ENCODE data around the gene OR4D10.

Gene OR4D10

DNA sequence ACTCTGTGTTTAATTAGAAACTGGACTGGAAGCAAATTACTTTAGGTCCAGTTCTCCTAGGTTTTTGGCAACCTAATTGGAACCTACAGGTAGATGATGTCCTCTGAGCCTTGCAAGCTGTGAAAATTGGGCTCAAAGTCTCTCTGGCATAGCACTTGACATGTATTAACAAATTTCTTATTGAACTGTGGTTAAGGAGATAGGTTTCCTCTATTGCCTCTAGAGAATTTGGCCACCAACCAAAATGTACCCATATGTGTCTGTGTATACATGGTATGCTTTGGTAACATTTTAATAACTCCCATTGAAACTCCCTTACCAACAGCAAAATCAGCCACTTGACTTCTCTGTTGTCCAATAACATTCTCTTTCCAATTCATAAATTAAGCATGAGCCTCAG lies at the start of gene OR4D10:
Gene OR4D10, plus strand, starts transcription at position 301 of the 400 bp plus-strand sequence. CDS start 4,115 bp downstream, outside the sequence.
- no peak for TF ChIP-seq ZNF274 (IDR thresholded peaks at IDR 0.05; ENCODE audit: low read depth, low read length)
- no peak for TF ChIP-seq SUZ12 (IDR thresholded peaks at IDR 0.05; ENCODE audit: extremely low read depth, insufficient read depth, insufficient read length)
- no peak for TF ChIP-seq YY1 (IDR thresholded peaks at IDR 0.05; ENCODE audit: insufficient read depth, insufficient read length)
- Histone ChIP-seq H3K9me3 (ENCODE audit: insufficient read depth, low read length) (no peaks in the 10 kb centered on the region), H3K4me3 (ENCODE audit: insufficient read length, low read depth) (no peak within 1 kb of the TSS), H3K27me3 (ENCODE audit: insufficient read depth, insufficient read length) (no peaks in the 10 kb centered on the region), H3K9ac (ENCODE audit: insufficient read length, low read depth) (no peak within 1 kb of the TSS), H3K36me3 (ENCODE audit: insufficient read depth, insufficient read length, low read length) (no peaks in the 10 kb centered on the region), H3K4me1 (ENCODE audit: insufficient read depth, insufficient read length) (no peaks in the 10 kb centered on the region)
- no peak for DNase-seq (ENCODE audit: low read depth, low spot score)

DNA sequence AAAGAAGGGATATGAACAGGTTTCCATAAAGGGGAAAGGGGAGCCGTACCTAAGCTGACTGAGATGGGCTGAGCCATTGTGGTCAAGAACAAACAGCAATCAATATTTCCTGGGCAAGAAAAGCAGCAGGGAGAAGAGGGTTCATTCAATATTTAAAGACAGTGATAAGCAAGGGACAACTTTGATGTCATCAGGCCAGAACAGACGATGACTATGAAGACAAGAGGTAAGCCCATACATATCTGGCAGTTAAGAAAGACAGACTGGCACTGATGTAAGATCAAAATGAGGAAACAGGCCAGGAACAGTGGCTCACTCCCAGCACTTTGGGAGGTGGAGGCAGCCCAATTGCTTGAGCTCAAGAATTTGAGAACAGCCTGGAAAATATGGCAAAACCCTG lies 49.3 kb upstream of the OR4D10 start:
- no peaks in the 10 kb centered on the region for H3K36me3 ChIP-seq (ENCODE audit: insufficient read depth, insufficient read length, low read length)
- no peaks in the 10 kb centered on the region for H3K27me3 ChIP-seq (ENCODE audit: insufficient read depth, insufficient read length)
- TF ChIP-seq YY1 (IDR thresholded peaks at IDR 0.05; ENCODE audit: insufficient read depth, insufficient read length) (no peak), ZNF274 (IDR thresholded peaks at IDR 0.05; ENCODE audit: low read depth, low read length) (no peak), SUZ12 (IDR thresholded peaks at IDR 0.05; ENCODE audit: extremely low read depth, insufficient read depth, insufficient read length) (no peak)
- no peaks in the 10 kb centered on the region for H3K4me1 ChIP-seq (ENCODE audit: insufficient read depth, insufficient read length)
- no peaks in the 10 kb centered on the region for H3K9me3 ChIP-seq (ENCODE audit: insufficient read depth, low read length)
- H3K4me3 ChIP-seq (ENCODE audit: insufficient read length, low read depth): no peak overlapping the region
- no peak overlapping the region for H3K9ac ChIP-seq (ENCODE audit: insufficient read length, low read depth)
- DNase-seq (ENCODE audit: low read depth, low spot score): no peak

DNA sequence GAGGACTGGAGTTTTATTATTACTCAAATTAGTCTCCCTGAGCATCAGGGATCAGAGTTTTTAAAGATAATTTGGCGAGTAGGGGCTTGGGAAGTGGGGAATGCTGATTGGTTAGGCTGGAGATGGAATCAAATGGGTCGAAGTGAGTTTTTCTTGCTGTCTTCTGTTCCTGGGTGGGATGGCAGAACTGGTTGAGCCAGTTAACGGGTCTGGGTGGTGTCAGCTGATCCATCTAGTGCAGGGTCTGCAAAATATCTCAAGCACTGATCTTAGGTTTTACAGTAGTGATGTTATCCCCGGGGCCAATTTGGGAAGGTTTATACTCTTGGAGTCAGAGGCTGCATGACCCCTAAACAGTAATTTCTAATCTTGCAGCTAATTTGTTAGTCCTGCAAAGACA lies 48.0 kb upstream of the OR4D10 start:
- no peaks in the 10 kb centered on the region for H3K36me3 ChIP-seq (ENCODE audit: insufficient read depth, insufficient read length, low read length)
- no peaks in the 10 kb centered on the region for H3K27me3 ChIP-seq (ENCODE audit: insufficient read depth, insufficient read length)
- H3K9ac ChIP-seq (ENCODE audit: insufficient read length, low read depth): no peak overlapping the region
- no peak for TF ChIP-seq SUZ12 (IDR thresholded peaks at IDR 0.05; ENCODE audit: extremely low read depth, insufficient read depth, insufficient read length)
- DNase-seq (ENCODE audit: low read depth, low spot score): no peak
- H3K4me1 ChIP-seq (ENCODE audit: insufficient read depth, insufficient read length): no peaks in the 10 kb centered on the region
- no peak overlapping the region for H3K4me3 ChIP-seq (ENCODE audit: insufficient read length, low read depth)
- H3K9me3 ChIP-seq (ENCODE audit: insufficient read depth, low read length): no peaks in the 10 kb centered on the region

DNA sequence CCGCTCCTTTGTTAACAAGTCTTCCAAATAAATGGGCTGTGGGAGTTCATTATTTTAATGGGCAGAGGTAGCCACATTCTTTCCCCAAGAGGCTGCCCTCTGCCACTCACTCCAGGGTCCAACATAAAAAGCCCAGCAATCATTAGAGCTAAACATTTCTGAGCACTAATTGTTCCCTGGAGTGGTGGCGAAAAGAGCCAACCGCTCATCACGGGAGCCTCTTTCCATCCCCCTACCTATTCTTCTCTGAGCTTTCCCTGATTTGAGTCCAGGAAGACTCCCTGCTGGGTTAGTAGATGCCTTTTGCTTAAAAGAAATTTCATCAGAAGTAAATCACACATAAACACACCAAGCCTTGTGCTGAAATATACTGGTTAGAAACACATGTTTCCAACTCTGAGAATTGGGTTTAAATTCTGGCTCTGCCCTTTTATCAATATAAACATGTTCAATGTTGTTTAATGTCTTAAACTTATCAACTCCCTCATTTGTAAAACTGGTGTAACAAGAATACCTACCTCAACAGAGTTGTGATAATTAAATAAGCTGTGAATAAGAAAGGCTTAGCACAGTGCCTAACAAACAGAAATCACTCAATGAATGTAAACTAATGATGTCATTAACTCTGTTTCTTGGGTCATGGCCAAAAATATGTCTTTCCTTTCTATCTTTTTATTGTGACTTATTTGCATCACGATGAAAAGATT lies 46.6 kb upstream of the OR4D10 start, which contains the start of gene OR5A2:
Gene OR5A2, minus strand, starts transcription at position 53 of the 707 bp plus-strand sequence. CDS start 3,460 bp downstream, outside the sequence.
- TF ChIP-seq YY1 (IDR thresholded peaks at IDR 0.05; ENCODE audit: insufficient read depth, insufficient read length): no peak
- TF ChIP-seq ZNF274 (IDR thresholded peaks at IDR 0.05; ENCODE audit: low read depth, low read length): no peak
- TF ChIP-seq SUZ12 (IDR thresholded peaks at IDR 0.05; ENCODE audit: extremely low read depth, insufficient read depth, insufficient read length): no peak
- Histone ChIP-seq H3K36me3 (ENCODE audit: insufficient read depth, insufficient read length, low read length) (no peaks in the 10 kb centered on the region), H3K9ac (ENCODE audit: insufficient read length, low read depth) (no peak within 1 kb of the TSS), H3K9me3 (ENCODE audit: insufficient read depth, low read length) (no peaks in the 10 kb centered on the region), H3K4me3 (ENCODE audit: insufficient read length, low read depth) (no peak within 1 kb of the TSS), H3K4me1 (ENCODE audit: insufficient read depth, insufficient read length) (no peaks in the 10 kb centered on the region), H3K27me3 (ENCODE audit: insufficient read depth, insufficient read length) (no peaks in the 10 kb centered on the region)
- peak; percentile 78 for DNase-seq (ENCODE audit: low read depth, low spot score)

DNA sequence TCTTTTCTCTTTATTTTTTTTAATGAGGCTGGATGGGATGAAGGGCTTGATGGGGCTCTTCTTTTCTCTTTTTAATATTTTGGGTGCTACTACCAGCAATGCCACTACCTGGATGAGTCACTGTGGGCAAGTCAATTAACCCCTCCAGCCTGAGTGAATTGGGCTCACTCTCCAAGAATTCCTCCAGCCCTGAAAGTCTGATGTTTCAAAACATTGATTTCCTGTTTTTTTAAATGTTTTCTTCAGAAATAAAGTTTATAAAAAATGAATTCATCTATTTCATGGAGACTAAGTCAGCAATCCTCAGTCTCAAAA lies 46.1 kb upstream of the OR4D10 start:
- Histone ChIP-seq H3K27me3 (ENCODE audit: insufficient read depth, insufficient read length) (no peaks in the 10 kb centered on the region), H3K9ac (ENCODE audit: insufficient read length, low read depth) (no peak overlapping the region), H3K4me1 (ENCODE audit: insufficient read depth, insufficient read length) (no peaks in the 10 kb centered on the region), H3K4me3 (ENCODE audit: insufficient read length, low read depth) (no peak overlapping the region), H3K36me3 (ENCODE audit: insufficient read depth, insufficient read length, low read length) (no peaks in the 10 kb centered on the region), H3K9me3 (ENCODE audit: insufficient read depth, low read length) (no peaks in the 10 kb centered on the region)
- no peak for TF ChIP-seq ZNF274 (IDR thresholded peaks at IDR 0.05; ENCODE audit: low read depth, low read length)
- no peak for TF ChIP-seq YY1 (IDR thresholded peaks at IDR 0.05; ENCODE audit: insufficient read depth, insufficient read length)
- no peak for TF ChIP-seq SUZ12 (IDR thresholded peaks at IDR 0.05; ENCODE audit: extremely low read depth, insufficient read depth, insufficient read length)
- DNase-seq (ENCODE audit: low read depth, low spot score): no peak

DNA sequence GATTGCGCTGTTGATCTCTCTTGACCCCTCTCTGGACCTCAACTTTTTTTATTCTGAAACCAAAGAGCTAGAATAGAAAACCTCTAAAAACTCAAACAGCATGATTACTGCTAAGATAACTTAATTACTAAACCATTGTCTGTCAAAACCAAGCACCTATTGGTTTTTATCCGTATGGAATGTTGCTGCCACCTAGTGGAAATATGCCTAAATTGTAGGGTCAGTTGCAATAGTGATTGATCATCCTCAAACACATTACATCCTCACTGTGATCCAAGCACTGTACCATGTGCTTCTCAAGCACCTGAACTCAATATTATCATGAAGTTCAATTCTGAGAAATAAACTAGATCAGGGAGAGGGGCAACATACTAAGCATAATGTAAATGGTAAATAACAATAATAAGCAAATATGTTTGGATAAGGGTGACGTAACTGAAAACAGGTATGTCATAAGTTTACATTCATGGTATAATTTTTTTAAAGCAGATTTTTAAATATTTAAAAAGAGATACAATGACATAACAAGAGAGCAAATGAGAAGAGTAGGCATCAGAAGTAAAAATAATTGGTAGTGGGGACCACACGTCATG lies 43.1 kb upstream of the OR4D10 start:
- Histone ChIP-seq H3K4me3 (ENCODE audit: insufficient read length, low read depth) (no peak overlapping the region), H3K36me3 (ENCODE audit: insufficient read depth, insufficient read length, low read length) (no peaks in the 10 kb centered on the region), H3K9me3 (ENCODE audit: insufficient read depth, low read length) (no peaks in the 10 kb centered on the region), H3K27me3 (ENCODE audit: insufficient read depth, insufficient read length) (no peaks in the 10 kb centered on the region), H3K4me1 (ENCODE audit: insufficient read depth, insufficient read length) (no peaks in the 10 kb centered on the region), H3K9ac (ENCODE audit: insufficient read length, low read depth) (no peak overlapping the region)
- TF ChIP-seq YY1 (IDR thresholded peaks at IDR 0.05; ENCODE audit: insufficient read depth, insufficient read length) (no peak), ZNF274 (IDR thresholded peaks at IDR 0.05; ENCODE audit: low read depth, low read length) (no peak), SUZ12 (IDR thresholded peaks at IDR 0.05; ENCODE audit: extremely low read depth, insufficient read depth, insufficient read length) (no peak)
- DNase-seq (ENCODE audit: low read depth, low spot score): peak; percentile 65

DNA sequence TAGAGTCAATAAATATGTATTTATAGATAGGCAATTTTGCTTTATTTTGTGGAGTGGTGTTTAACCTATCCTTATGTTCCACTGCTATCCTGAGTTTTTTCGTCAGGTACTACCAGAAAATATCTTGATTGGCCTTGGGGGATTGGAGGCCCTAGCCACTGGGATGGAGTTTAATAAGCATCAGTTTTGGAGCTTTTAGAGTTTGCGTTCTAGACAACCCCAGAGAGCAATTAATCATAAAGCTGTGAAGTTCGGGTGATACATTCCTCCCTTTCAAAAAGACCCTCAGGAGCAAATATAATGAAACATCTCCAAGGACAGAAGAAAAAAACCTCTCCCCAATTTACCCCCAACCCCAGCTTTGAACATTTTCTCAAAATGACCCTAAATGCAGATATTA lies 36.9 kb upstream of the OR4D10 start, which contains the start of gene OR5A1:
Gene OR5A1, plus strand, starts transcription at position 301 of the 400 bp plus-strand sequence. CDS start 6,700 bp downstream, outside the sequence.
- no peak for DNase-seq (ENCODE audit: low read depth, low spot score)
- Histone ChIP-seq H3K4me3 (ENCODE audit: insufficient read length, low read depth) (no peak within 1 kb of the TSS), H3K27me3 (ENCODE audit: insufficient read depth, insufficient read length) (no peaks in the 10 kb centered on the region), H3K9ac (ENCODE audit: insufficient read length, low read depth) (no peak within 1 kb of the TSS), H3K36me3 (ENCODE audit: insufficient read depth, insufficient read length, low read length) (no peaks in the 10 kb centered on the region), H3K4me1 (ENCODE audit: insufficient read depth, insufficient read length) (no peaks in the 10 kb centered on the region), H3K9me3 (ENCODE audit: insufficient read depth, low read length) (no peaks in the 10 kb centered on the region)
- no peak for TF ChIP-seq YY1 (IDR thresholded peaks at IDR 0.05; ENCODE audit: insufficient read depth, insufficient read length)
- no peak for TF ChIP-seq ZNF274 (IDR thresholded peaks at IDR 0.05; ENCODE audit: low read depth, low read length)
- no peak for TF ChIP-seq SUZ12 (IDR thresholded peaks at IDR 0.05; ENCODE audit: extremely low read depth, insufficient read depth, insufficient read length)

Measured in NT2/D1 (cell line).